Melanocyte of skin (primary cell): ENCODE results near the gene AKAP4. TPM values are rescaled to one million over a fixed set of nuclear protein-coding genes. Genes with fewer than 3 reads are reported as not detected.

ENCODE experiments used
- small RNA-seq, 2 donors: library from RNA; depleted of rRNA; stranded (forward); fragments of <200 nt; gene quantifications; one replicate each; pipeline ENCODE3, GENCODE V24; 2012
- total RNA-seq, 2 donors: library from RNA; depleted of rRNA; stranded (reverse); fragments of >200 nt; gene quantifications; 2 replicates each; pipeline ENCODE4 v1.2.3, GENCODE V29; 2012

Gene AKAP4
- total RNA-seq, result not detected

GRCh38 chrX:50200907-50201306 lies at the start of gene AKAP4:
AKAP4 (minus strand) TSS chrX:50201007; CDS start chrX:50200889, 118 bp downstream.

GRCh38 chrX:50204364-50204899 lies 3.6 kb upstream of the AKAP4 start, which contains the start of gene CCNB3:
CCNB3 (plus strand) TSS chrX:50204765; CDS start chrX:50285164, 80,399 bp downstream.

Small RNAs within 50 kb of the gene (small RNA-seq; reads per million reads assigned to genes)
- gene PYY3, result 0 reads per million in 2 donors
- gene RF00019, result 0 reads per million in 2 donors

Other genes with a start within 250 kb of the AKAP4 start
- 1 to 10 TPM; 4.3 to 8.9 TPM for gene CCNB3, start 3.8 kb upstream of the AKAP4 start, total RNA-seq